HG03108 (cell line): ENCODE measurements around the gene CMTM3.
"Not testable (repeated sequence)": the region's sequence is repeated elsewhere in the genome, so short reads cannot be mapped to it uniquely, and the experiment has no call there.

ENCODE experiments used
- ATAC-seq: cut with Tn5 transposase; IDR thresholded peaks from one replicate; pipeline ENCODE4 v1.9.1; 2021; ENCODE audit warnings: moderate library complexity; ENCODE audit not compliant: unreplicated experiment

CMTM3 gene

DNA sequence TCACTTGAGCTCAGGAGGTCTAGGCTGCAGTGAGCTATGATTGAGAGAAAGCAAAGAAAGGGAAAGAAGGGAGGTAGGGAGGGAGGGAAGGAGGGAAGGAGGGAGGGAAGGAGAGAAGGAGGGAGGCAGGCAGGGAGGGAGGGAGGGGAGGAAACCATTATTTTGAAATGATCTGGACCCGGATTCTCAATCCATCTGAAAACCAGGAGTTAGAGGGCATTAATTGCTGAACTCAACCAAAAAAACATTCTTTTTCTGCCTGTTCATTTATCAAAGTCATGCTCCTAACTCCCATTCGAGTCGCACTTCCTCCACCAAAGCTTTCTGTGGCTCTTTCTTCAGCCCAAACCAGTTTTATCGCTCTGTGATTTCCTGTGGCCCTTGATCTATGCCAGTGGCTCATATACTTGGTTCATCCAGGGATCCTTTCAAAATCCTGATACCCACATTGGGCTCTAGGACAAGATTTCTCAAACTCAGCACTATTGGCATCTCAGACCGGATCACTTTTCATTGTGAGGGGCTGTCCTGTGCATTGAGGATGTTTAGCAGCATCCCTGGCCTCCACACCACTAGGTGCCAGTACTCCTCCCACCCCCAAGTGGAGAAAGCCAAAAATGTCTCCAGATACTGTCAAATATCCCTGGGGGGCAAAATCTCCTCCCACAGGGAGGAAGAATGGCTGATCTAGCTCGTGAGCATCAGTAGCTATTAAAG, 53.8 kb downstream of the CMTM3 start:
- no peak for ATAC-seq

DNA sequence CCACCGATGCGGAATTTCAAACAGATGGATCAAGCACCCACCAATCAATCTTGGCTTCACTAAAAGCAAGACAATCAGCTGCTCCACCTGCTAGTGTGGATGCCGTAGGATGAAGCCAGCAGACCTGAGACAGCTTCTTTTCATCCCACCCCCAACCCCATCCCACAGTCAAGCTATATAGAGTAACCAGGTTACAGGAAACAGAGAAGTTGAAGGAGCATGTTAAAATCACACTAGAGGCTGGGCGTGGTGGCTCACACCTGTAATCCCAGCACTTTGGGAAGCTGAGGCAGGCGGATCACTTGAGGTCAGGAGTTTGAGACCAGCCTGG, 54.3 kb downstream of the CMTM3 start:
- ATAC-seq: no peak

DNA sequence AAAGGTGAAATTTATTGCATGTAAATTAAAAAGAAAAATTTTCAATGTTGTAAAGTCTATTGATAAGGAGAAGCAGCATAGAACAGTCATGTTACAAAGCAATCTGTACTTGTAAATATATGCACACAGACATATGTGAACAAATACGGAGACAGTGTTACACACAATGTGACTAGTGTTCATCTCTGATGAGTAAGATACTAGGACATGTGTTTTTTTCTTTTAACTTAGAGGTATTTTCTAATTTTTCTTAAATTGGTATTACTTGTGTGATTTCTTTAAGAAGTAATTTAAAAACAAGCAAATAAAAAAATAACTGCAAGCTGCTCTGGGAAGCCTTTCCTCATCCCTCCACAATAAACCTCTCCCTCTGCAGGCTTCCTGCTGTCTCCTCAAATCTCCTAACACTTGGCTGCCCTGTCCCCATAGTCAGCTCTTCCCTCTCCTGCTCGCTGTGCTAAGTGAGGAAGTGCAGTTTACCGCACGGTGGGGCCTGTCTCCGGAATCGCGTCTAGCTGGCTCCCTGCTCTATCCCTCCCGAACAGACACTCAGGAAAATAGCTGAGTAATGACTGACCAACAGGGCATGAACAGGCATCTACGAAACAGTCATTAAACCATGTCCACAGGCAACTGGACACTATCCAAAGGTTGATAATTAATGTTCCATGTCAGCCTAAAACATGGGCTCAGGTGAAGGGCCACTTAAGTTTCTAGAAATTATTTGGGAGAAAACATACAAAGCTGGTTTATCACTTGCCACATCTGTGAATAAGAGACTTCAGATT, 56.1 kb downstream of the CMTM3 start:
- no peak for ATAC-seq

DNA sequence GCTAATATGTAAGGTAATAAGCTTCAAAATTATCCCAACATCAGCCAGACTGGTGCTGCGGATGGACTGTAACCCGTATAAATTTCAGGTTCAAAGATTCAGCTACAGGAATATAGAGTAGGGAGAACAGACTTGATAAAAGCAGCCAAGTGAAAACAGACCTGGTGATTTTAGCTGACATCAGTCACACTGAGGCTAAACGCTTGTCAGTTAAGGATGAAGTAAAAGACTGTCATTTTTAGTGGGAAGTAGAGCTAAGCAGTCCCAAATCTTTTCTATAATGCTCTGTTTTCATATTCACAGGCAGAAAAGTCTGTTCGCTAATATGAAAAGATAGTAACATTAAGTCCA, 56.7 kb downstream of the CMTM3 start:
- ATAC-seq: no peak

DNA sequence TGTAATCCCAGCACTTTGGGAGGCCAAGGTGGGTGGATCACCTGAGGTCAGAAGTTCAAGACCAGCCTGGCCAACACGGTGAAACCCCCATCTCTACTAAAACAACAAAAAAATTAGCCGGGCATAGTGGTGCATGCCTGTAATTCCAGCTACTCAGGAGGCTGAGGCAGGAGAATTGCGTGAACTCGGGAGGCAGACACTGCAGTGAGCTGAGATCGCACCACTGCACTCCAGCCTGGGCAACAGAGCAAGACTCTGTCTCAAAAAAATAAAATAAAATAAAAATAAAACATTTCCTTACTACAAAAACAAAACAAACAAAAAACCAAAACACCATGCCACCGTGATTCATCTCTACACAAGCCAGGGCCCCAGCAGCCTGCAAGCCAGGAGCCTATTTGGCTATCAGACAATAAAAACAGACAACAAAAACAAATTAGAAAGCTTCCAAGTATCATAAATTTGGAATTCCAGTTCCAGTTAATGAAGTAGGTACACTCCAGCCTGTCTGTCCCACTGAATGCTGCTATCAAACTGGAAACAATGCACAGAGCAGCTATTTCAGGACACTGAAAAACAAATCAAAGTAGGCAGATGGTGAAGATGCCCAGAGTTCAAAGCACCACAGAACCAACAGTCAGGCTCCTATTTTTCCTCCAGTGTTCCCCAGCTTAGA, 57.3 kb downstream of the CMTM3 start:
- not testable (repeated sequence) for ATAC-seq

DNA sequence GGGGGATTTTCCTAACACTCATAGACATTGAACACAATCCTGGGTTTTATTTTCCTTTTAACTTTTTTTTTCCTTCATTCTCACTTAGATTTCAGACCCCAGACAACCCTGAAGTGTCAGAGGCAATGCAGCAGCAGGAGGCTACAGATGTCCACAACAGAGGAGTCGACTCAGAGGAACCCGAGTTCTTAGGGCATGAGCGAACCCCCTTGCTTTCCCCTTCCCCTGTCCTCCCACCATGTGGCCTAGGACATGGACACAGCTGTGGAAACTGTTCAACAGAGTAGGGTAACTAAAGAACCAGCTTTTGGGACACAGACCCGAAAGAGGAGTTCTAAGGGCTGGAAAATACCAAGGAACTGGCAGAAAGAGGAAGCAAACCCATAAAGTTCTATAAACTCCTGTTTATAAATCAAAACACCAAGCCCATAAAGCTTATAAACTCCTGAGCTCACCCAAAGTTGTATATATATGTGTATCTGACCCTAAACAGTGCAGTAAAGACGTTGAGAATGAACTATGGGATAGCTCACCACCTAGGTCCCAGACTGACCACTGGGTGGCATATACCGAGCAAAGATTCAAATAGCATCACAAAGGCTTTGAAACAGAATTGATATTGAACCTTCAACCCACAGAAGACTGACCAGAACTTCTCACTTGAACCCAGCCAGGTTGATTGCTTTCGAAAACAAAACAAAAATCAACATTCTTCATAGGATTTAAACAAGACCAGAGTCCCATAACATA, 58.1 kb downstream of the CMTM3 start:
- no peak for ATAC-seq
